ENCODE data around the gene MMP25. TPM values are rescaled to one million over a fixed set of nuclear protein-coding genes. Genes with fewer than 3 reads are reported as not detected.

Gene MMP25
- total RNA-seq, 1 experiment from 2014 or later: 49.0 TPM

DNA sequence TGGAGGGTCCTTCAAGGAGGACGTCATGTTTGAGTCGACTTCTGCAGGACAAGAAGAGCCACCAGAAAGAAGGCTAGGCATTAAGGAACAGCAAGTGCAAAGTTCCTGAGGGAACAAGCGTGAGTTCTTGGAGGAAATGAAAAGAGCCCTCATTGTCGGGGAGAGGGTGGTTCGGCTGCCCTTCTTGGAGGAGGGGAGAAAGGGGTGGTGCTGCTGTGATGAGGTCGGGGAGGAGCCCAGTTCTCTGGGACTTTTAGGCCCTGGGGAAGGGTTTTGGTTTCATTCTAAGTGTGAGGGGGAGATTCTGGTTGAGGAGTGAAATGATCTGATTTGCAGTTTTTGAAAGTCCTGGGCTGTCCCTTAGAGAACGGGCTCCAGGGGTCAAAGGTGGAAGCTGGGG is 13.7 kb upstream of the MMP25 start:
- Mint-ChIP-seq H3K36me3 (0 out of 2 replicates have a peak, but pooled peaks cover 5% of the 10 kb centered on the region), H3K4me3 (no peak overlapping the region), H3K9me3 (no peaks in the 10 kb centered on the region), H3K4me1 (peaks cover 31% of the 10 kb centered on the region), H3K27me3 (ENCODE audit: low read depth) (peaks cover 3% of the 10 kb centered on the region; the same call in 1 of the 2 replicates), H3K27ac (peak overlapping the region; percentile 6)
- CTCF ChIA-PET: interaction anchor here (1.1 to 9.8 kb wide), 17 partner anchors 8 to 139 kb away, joined by 4 to 355 read pairs (median 20); partner anchors contain the start of genes BICDL2, CLDN6, CLDN9 and HCFC1R1
- POLR2A ChIA-PET: interaction anchor here (0.7 to 6.0 kb wide), 4 partner anchors 14 to 97 kb away, joined by 3 to 87 read pairs (median 6); partner anchors contain the start of genes CLDN6 and TNFRSF12A
- DNase-seq (ENCODE audit: low spot score): no peak
- no peak for ATAC-seq
- TF ChIP-seq NFYB (CRISPR knock-in tag; conservative IDR thresholded peaks at IDR 0.05; ENCODE audit: low read depth) (no peak), E2F4 (CRISPR knock-in tag; IDR thresholded peaks at IDR 0.05; ENCODE audit: borderline replicate concordance, low read depth) (no peak), ZNF671 (CRISPR knock-in tag; IDR thresholded peaks at IDR 0.05) (no peak), CTCF (IDR thresholded peaks at IDR 0.05) (no peak), TCF7 (CRISPR knock-in tag; IDR thresholded peaks at IDR 0.05; ENCODE audit: low read depth) (no peak), ZNF317 (CRISPR knock-in tag; IDR thresholded peaks at IDR 0.05; ENCODE audit: borderline replicate concordance, low read depth) (no peak), ZNF532 (CRISPR knock-in tag; IDR thresholded peaks at IDR 0.05; ENCODE audit: borderline replicate concordance) (no peak), SOX15 (CRISPR knock-in tag; IDR thresholded peaks at IDR 0.05) (no peak), TEAD4 (CRISPR knock-in tag; IDR thresholded peaks at IDR 0.05) (no peak), FOXJ3 (CRISPR knock-in tag; IDR thresholded peaks at IDR 0.05; ENCODE audit: borderline replicate concordance) (no peak)
- TF ChIP-seq, protein P1, sequence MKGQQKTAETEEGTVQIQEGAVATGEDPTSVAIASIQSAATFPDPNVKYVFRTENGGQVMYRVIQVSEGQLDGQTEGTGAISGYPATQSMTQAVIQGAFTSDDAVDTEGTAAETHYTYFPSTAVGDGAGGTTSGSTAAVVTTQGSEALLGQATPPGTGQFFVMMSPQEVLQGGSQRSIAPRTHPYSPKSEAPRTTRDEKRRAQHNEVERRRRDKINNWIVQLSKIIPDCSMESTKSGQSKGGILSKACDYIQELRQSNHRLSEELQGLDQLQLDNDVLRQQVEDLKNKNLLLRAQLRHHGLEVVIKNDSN (CRISPR knock-in tag; IDR thresholded peaks at IDR 0.05): no peak

DNA sequence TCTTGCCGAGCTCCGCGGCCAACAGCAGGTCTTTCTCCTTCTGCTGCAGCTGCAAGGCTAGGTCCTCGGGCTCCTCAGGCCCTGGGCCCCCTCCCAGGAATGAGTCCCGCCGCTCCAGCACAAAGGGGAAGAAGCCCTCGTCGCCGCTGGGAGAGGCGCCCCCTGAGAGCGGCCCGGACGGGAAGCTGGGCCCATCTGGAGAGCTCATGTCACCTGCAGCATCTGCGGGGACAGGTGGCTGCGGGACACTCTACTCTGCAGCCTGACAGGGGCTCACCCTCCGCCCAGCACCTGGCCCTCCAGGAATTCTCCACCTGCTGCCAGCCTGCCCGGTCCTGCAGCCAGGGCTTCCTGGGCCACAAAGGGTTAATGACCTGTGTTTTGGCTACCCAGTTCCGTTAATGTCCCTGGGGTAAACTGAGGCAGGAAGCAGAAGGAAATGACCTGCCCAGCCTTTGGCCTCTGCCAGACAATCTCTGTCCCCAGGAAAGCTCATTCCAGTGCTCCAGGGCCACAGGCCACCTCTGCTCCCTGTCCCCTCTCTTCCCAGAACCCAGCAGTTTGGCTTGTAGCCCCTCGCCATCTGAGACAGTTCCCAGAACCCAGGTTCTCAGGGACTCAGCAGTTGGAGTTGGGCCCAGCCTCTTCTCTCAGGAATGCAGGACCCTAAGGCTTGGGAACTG is 10.9 kb upstream of the MMP25 start:
- CTCF ChIA-PET: interaction anchor here (1.1 to 11.1 kb wide), 9 partner anchors 4 to 96 kb away, joined by 3 to 292 read pairs (median 10); partner anchors contain the start of genes BICDL2, CLDN6, HCFC1R1 and MMP25
- POLR2A ChIA-PET: interaction anchor here (1.1 to 1.4 kb wide), 2 partner anchors 11 to 14 kb away, joined by 3 read pairs; no protein-coding TSS in a partner anchor
- TF ChIP-seq MLX (CRISPR knock-in tag; IDR thresholded peaks at IDR 0.05) (no peak), ZNF532 (CRISPR knock-in tag; IDR thresholded peaks at IDR 0.05; ENCODE audit: borderline replicate concordance) (no peak), ZBTB21 (CRISPR knock-in tag; IDR thresholded peaks at IDR 0.05; ENCODE audit: borderline replicate concordance) (no peak), NR2C2 (CRISPR knock-in tag; IDR thresholded peaks at IDR 0.05) (no peak), SOX15 (CRISPR knock-in tag; IDR thresholded peaks at IDR 0.05) (no peak)
- TF ChIP-seq, protein P2, sequence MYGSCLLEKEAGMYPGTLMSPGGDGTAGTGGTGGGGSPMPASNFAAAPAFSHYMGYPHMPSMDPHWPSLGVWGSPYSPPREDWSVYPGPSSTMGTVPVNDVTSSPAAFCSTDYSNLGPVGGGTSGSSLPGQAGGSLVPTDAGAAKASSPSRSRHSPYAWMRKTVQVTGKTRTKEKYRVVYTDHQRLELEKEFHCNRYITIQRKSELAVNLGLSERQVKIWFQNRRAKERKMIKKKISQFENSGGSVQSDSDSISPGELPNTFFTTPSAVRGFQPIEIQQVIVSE (CRISPR knock-in tag; IDR thresholded peaks at IDR 0.05; ENCODE audit: borderline replicate concordance): no peak
- TF ChIP-seq, protein P1 (CRISPR knock-in tag; IDR thresholded peaks at IDR 0.05): no peak
- TF ChIP-seq, protein P3, sequence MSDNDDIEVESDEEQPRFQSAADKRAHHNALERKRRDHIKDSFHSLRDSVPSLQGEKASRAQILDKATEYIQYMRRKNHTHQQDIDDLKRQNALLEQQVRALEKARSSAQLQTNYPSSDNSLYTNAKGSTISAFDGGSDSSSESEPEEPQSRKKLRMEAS (CRISPR knock-in tag; IDR thresholded peaks at IDR 0.05): no peak

More for the DNA sequence above, 10.9 kb upstream of the MMP25 start:
- peaks cover 3% of the 10 kb centered on the region; the same call in 1 of the 2 replicates for H3K27me3 Mint-ChIP-seq (ENCODE audit: low read depth)
- ATAC-seq: no peak
- H3K36me3 Mint-ChIP-seq: no peaks in the 10 kb centered on the region
- no peak overlapping the region for H3K27ac Mint-ChIP-seq
- no peak for DNase-seq (ENCODE audit: low spot score)
- H3K4me1 Mint-ChIP-seq: peaks cover 35% of the 10 kb centered on the region
- H3K9me3 Mint-ChIP-seq: no peaks in the 10 kb centered on the region
- peak overlapping the region; percentile 72 for H3K4me3 Mint-ChIP-seq

Measured in WTC11 (cell line).